HEK293 (cell line): ENCODE results near the gene DBN1.

Experiments
- ATF2 ChIP-seq: fragments of 450-650 bp; formaldehyde crosslinking; IDR thresholded peaks from 2 replicates; pipeline ENCODE4 v1.5.1; 2016; ENCODE audit warnings: missing biosample characterization, missing genetic modification characterization, low read depth
- CTCF ChIP-seq: fragments of 450-650 bp; formaldehyde crosslinking; IDR thresholded peaks from 2 replicates; pipeline ENCODE4 v1.5.1; 2016; ENCODE audit warnings: missing biosample characterization, missing genetic modification characterization
- SCRT2 ChIP-seq: fragments of 450-650 bp; formaldehyde crosslinking; IDR thresholded peaks from 2 replicates; pipeline ENCODE4 v1.5.1; 2016; ENCODE audit warnings: missing biosample characterization, missing genetic modification characterization
- YY1 ChIP-seq: fragments of 450-650 bp; formaldehyde crosslinking; IDR thresholded peaks from 2 replicates; pipeline ENCODE4 v1.5.1; 2018; ENCODE audit warnings: missing biosample characterization, missing genetic modification characterization
- ZBTB6 ChIP-seq: fragments of 450-650 bp; formaldehyde crosslinking; IDR thresholded peaks from 2 replicates; pipeline ENCODE4 v1.5.1; 2017; ENCODE audit warnings: missing biosample characterization, missing genetic modification characterization
- ZNF184 ChIP-seq: fragments of 450-650 bp; IDR thresholded peaks from 2 replicates; pipeline ENCODE4 v1.5.1; 2018; ENCODE audit warnings: missing biosample characterization, mild to moderate bottlenecking, missing genetic modification characterization
- ZNF664 ChIP-seq: fragments of 450-650 bp; formaldehyde crosslinking; IDR thresholded peaks from 2 replicates; pipeline ENCODE4 v1.5.1; 2016; ENCODE audit warnings: missing biosample characterization, missing genetic modification characterization

GRCh38 chr5:177455036-177455660 lies 18.3 kb downstream of the DBN1 start:
- TF ChIP-seq ZBTB6 (tag by site-specific recombination) (no peak; the same call in none of the 2 replicates), YY1 (tag by site-specific recombination) (peak; percentile 25; the same call in 1 of the 2 replicates), ZNF184 (tag by site-specific recombination) (0 out of 2 replicates have a peak, but pooled peaks have one; percentile 55), SCRT2 (tag by site-specific recombination) (peak; percentile 81), ATF2 (tag by site-specific recombination) (no peak), CTCF (tag by site-specific recombination) (peak; percentile 84), ZNF664 (tag by site-specific recombination) (no peak)
